PC-3 (cell line): ENCODE data around the gene ANAPC2. TPM values are rescaled to one million over a fixed set of nuclear protein-coding genes. Genes with fewer than 3 reads are reported as not detected.

ENCODE experiments used
- ATAC-seq: fragments of 200-7000 bp; cut with Tn5 transposase; 2 replicates; pipeline ENCODE4 v1.9.1; 2020; ENCODE audit warnings: mild to moderate bottlenecking, moderate library complexity
- BruUV-seq: library from RNA; stranded (reverse); fragments of 400-500 nt; replicated peaks from 2 replicates; lab custom pipeline; 2021; lab: Mats Ljungman, UMichigan
- CTCF ChIA-PET: fragments of 300-600 bp; sonication (Branson Sonifier 250); formaldehyde crosslinking; loops from one replicate; lab custom pipeline; 2022; ENCODE audit warnings: antibody characterized with exemption; lab: Charles Lee
- POLR2A ChIA-PET: fragments of 300-600 bp; sonication (Branson Sonifier 250); formaldehyde crosslinking; loops from one replicate; lab custom pipeline; 2022; ENCODE audit warnings: antibody characterized with exemption; ENCODE audit not compliant: unreplicated experiment; lab: Charles Lee
- DNase-seq: peaks from one replicate; pipeline ENCODE4 v3.0.0-alpha.2; 2015
- H2AFZ ChIP-seq: fragments of 300-600 bp; sonication (generic); 2 replicates; pipeline ENCODE4 v1.6.0; 2016; ENCODE audit warnings: antibody characterized with exemption, low read length
- H3F3A ChIP-seq: fragments of 300-600 bp; sonication (generic); one replicate; pipeline ENCODE4 v1.6.0; 2017; ENCODE audit warnings: antibody characterized with exemption, low read length, control low read depth, mild to moderate bottlenecking; ENCODE audit not compliant: unreplicated experiment
- H3K27ac ChIP-seq: fragments of 300-600 bp; sonication (generic); 2 replicates; pipeline ENCODE4 v1.5.1; 2016; ENCODE audit warnings: mild to moderate bottlenecking, low read length
- H3K27me3 ChIP-seq: fragments of 300-600 bp; sonication (generic); 2 replicates; pipeline ENCODE4 v1.6.1; 2016; ENCODE audit warnings: low read length, mixed read lengths
- H3K36me3 ChIP-seq: fragments of 300-600 bp; sonication (generic); 2 replicates; pipeline ENCODE4 v1.6.1; 2016; ENCODE audit warnings: low read depth, mixed run types, low read length, mixed read lengths
- H3K4me1 ChIP-seq: fragments of 300-600 bp; sonication (generic); 2 replicates; pipeline ENCODE4 v1.5.1; 2016; ENCODE audit warnings: low read length; ENCODE audit not compliant: insufficient read depth
- H3K4me2 ChIP-seq: fragments of 300-600 bp; sonication (generic); 2 replicates; pipeline ENCODE4 v1.6.0; 2016; ENCODE audit warnings: low read length
- H3K4me3 ChIP-seq: fragments of 300-600 bp; sonication (generic); 2 replicates; pipeline ENCODE4 v1.5.1; 2016; ENCODE audit warnings: mild to moderate bottlenecking, low read length, mixed read lengths
- H3K79me2 ChIP-seq: fragments of 300-600 bp; sonication (generic); 2 replicates; pipeline ENCODE4 v1.6.1; 2017; ENCODE audit warnings: low read length, mixed read lengths
- H3K9ac ChIP-seq: fragments of 300-600 bp; sonication (generic); 2 replicates; pipeline ENCODE4 v1.6.0; 2016; ENCODE audit warnings: mild to moderate bottlenecking, low read length
- H3K9me2 ChIP-seq: fragments of 300-600 bp; sonication (generic); replicated peaks from 2 replicates; pipeline ENCODE4 v1.6.1; 2016; ENCODE audit warnings: mixed run types, low read length, mixed read lengths
- H3K9me3 ChIP-seq: fragments of 300-600 bp; sonication (generic); 2 replicates; pipeline ENCODE4 v1.6.1; 2016; ENCODE audit warnings: low read length, mixed read lengths
- H4K20me1 ChIP-seq: fragments of 300-600 bp; sonication (generic); 2 replicates; pipeline ENCODE4 v1.6.1; 2016; ENCODE audit warnings: low read length, mixed read lengths
- CTCF ChIP-seq: fragments of 300-600 bp; sonication (generic); conservative IDR thresholded peaks from 2 replicates; pipeline ENCODE4 v1.5.1; 2017; ENCODE audit warnings: antibody characterized with exemption, low read depth, mild to moderate bottlenecking, low read length
- EZH2 ChIP-seq: fragments of 300-600 bp; sonication (generic); IDR thresholded peaks from one replicate; pipeline ENCODE4 v1.6.1; 2017; ENCODE audit warnings: antibody characterized with exemption, mild to moderate bottlenecking, low read length; ENCODE audit not compliant: unreplicated experiment
- EZH2phosphoT487 ChIP-seq: fragments of 300-600 bp; sonication (generic); IDR thresholded peaks from 2 replicates; pipeline ENCODE4 v1.6.1; 2018; ENCODE audit warnings: mild to moderate bottlenecking, antibody characterized with exemption, low read length, borderline replicate concordance
- intact Hi-C: fragments of 100-400 bp; cut with micrococcal nuclease; formaldehyde crosslinking; loops from 2 replicates; pipeline ENCODE4 v1.9.0; 2023
- total RNA-seq: library from RNA; depleted of rRNA; stranded (reverse); fragments of >200 nt; gene quantifications from 2 replicates; pipeline ENCODE4 v1.2.3, GENCODE V29; 2014

ANAPC2 gene
- total RNA-seq, 1 experiment from 2014 or later: 21.6 TPM

DNA sequence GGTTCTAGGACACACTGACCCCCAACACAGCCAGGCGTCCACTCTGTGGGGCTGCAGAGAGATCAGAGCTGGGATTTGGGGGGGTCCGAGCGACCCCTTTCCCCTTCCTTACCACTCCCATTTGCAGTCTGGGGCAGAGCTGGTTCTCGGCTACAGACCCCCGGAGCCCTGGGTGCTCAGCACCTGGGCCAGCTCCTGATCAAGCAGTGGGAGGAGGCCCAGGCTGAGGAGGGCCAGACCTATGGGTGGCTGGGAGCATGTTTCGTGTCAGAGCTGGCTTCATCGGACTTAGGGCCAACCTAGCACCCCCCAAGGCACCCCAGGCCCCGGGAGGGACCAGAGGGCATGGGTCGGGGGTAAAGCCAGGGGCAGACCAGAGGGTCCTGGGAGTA is 41.8 kb downstream of the ANAPC2 start:
- H4K20me1 ChIP-seq: no peaks in the 10 kb centered on the region
- ATAC-seq: no peak
- no peaks in the 10 kb centered on the region for H3K9me2 ChIP-seq
- BruUV-seq: no TSS peak
- no peak overlapping the region for H3K9ac ChIP-seq
- no peak overlapping the region for H3K4me3 ChIP-seq
- no peaks in the 10 kb centered on the region for H3K79me2 ChIP-seq
- no peaks in the 10 kb centered on the region for H3K27me3 ChIP-seq
- ChIA-PET POLR2A (no interaction called here), CTCF (no interaction called here)
- H3F3A ChIP-seq: no peaks in the 10 kb centered on the region
- TF ChIP-seq EZH2: no peak
- no peak for TF ChIP-seq EZH2phosphoT487
- no peak for TF ChIP-seq CTCF
- no peaks in the 10 kb centered on the region for H3K9me3 ChIP-seq
- H3K4me2 ChIP-seq: no peak overlapping the region
- no peak for DNase-seq
- no peaks in the 10 kb centered on the region; the same call in 1 of the 2 replicates for H3K4me1 ChIP-seq
- no peak overlapping the region for H2AFZ ChIP-seq
- no peaks in the 10 kb centered on the region for H3K36me3 ChIP-seq
- intact Hi-C loops: no loop called here
- no peak overlapping the region for H3K27ac ChIP-seq

GRCh38 chr9:137145731-137146526 is 42.4 kb downstream of the ANAPC2 start:
- H3K9me3 ChIP-seq: no peaks in the 10 kb centered on the region
- H3K79me2 ChIP-seq: no peaks in the 10 kb centered on the region
- no peaks in the 10 kb centered on the region for H3K9me2 ChIP-seq
- BruUV-seq: no TSS peak
- H3K36me3 ChIP-seq: no peaks in the 10 kb centered on the region
- H4K20me1 ChIP-seq: no peaks in the 10 kb centered on the region
- POLR2A ChIA-PET: no interaction called here
- CTCF ChIA-PET: no interaction called here
- no peak for ATAC-seq
- H3K9ac ChIP-seq: no peak overlapping the region
- no peak overlapping the region for H2AFZ ChIP-seq
- no peak overlapping the region for H3K27ac ChIP-seq
- no peaks in the 10 kb centered on the region for H3K27me3 ChIP-seq
- TF ChIP-seq CTCF (no peak), EZH2phosphoT487 (no peak), EZH2 (no peak)
- no peak for DNase-seq
- no peaks in the 10 kb centered on the region; the same call in 1 of the 2 replicates for H3K4me1 ChIP-seq
- intact Hi-C loops: no loop called here
- no peaks in the 10 kb centered on the region for H3F3A ChIP-seq
- H3K4me2 ChIP-seq: no peak overlapping the region
- H3K4me3 ChIP-seq: no peak overlapping the region

DNA sequence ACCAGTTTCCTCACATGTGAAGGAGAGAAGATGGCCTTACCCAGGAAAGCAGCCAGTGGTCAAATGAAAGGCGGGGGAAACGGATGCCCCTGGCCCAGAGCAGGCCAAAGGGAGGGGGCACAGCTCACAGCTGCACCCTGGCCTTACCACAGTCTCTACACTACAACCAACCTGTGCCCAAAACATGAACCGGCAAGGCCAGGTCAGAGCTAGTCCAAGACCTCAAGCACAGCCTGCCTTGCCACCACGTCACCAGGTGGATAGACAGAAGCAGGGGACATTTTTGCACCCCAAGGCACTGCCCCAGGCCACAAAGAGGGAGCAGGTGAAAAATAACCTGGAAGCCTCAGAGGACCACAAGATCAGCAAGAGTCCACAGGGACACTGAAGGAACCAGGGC is 44.9 kb downstream of the ANAPC2 start:
- DNase-seq (no peak), ATAC-seq (no peak)
- H3K4me2 ChIP-seq: no peak overlapping the region
- H3K27ac ChIP-seq: no peak overlapping the region
- no peaks in the 10 kb centered on the region for H3K79me2 ChIP-seq
- CTCF ChIA-PET: no interaction called here
- H4K20me1 ChIP-seq: no peaks in the 10 kb centered on the region
- 0 out of 2 replicates have a peak, but pooled peaks cover 2% of the 10 kb centered on the region for H3K27me3 ChIP-seq
- H3K9me3 ChIP-seq: no peaks in the 10 kb centered on the region
- H3K9ac ChIP-seq: no peak overlapping the region
- no peak overlapping the region for H2AFZ ChIP-seq
- no peak for TF ChIP-seq EZH2
- TF ChIP-seq EZH2phosphoT487: no peak
- no peak for TF ChIP-seq CTCF
- POLR2A ChIA-PET: no interaction called here
- no peaks in the 10 kb centered on the region for H3K4me1 ChIP-seq
- H3K9me2 ChIP-seq: no peaks in the 10 kb centered on the region
- H3F3A ChIP-seq: no peaks in the 10 kb centered on the region
- BruUV-seq: no TSS peak
- H3K36me3 ChIP-seq: no peaks in the 10 kb centered on the region
- intact Hi-C loops: no loop called here
- no peak overlapping the region for H3K4me3 ChIP-seq
